GM03348 (cell line): ENCODE results near the gene RNF212.

ENCODE experiments used
- DNase-seq: peaks from one replicate; pipeline ENCODE4 v3.0.0; 2012; ENCODE audit warnings: low spot score

RNF212 gene

DNA sequence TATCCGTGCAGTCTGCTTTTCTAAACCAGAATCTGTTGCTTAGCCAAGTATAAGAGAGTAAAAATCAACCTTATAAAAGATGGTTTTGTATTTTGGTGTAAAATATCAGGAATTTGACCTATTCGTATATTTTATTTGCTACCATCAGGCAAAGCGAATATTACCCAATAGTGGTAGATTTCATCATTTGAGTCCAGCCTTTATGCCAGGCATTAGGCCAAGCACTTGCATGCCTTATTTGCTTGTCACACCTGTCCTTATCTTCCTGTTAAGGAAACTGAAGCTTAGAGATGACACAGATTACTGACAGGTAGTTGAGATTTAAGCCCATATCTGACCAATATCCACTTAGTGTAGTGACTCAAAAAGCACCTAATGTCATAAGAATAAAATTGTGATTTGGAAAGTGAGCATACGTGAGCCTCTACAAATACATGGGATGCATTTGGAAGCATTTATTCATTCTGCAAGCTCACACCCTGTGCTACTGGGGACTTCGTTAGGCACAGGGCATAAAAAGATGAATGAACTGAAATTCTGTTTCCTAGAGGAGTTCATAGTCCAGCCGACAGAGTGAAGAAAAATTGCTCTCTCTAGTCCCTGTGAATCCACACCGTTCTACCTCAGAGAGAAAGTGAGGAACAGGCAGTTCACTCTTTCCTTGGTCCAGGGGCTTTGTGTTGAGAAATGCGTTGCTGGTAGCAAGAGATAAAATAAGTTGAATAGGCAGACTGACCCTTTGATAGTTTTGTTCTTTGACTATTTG lies 2.3 kb upstream of the RNF212 start:
- DNase-seq: no peak

DNA sequence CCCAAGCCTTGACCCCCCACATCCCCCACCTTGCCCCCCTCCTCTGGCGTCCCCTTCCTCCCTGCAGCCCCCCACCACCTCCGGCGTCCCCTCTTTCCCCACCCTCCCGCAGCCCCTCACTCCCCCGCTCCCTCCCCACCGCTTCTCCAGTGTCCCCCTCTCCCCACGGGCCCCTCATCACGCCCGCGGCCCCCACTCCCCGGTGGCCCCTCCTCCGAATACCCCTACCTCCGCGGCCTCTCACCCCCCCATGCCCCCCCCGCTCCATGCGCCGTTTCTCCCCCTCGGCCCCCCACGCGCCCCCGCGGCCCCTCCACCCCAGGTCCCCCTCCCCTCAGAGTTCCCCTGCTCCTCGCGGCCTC lies 562 bp downstream of the RNF212 start:
- DNase-seq: no peak

DNA sequence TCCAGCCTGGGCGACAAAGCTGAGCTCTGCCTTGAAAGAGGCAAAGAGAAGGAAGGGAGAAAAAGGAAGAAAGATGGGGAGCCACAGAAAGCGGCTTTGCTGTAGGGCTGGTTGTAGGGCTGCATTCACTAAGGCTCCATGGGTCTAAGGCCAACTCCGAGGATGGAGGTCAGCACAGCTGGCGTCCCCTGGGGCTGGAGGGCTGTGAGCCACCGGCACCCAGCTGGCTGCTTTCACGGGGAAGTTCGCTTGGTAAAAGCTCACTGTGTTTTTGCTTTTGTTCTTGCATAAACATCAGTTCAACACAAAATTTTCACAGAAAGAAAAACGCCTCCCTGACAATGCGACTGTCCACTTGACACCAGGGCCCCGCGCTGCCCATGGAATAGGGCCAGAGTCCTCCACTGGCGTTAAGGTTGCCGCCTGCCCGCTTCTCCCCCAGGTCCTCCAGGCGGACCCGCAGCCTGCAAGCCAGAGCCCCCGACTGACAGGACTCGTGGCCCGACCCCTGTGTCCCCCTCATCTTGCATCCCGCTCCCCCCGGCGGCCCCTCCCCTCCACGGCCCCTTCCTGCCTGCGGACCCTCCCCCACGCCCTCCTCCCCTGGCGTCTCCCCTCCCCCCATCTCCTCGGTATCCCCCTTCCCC lies 1.1 kb downstream of the RNF212 start:
- DNase-seq: no peak

DNA sequence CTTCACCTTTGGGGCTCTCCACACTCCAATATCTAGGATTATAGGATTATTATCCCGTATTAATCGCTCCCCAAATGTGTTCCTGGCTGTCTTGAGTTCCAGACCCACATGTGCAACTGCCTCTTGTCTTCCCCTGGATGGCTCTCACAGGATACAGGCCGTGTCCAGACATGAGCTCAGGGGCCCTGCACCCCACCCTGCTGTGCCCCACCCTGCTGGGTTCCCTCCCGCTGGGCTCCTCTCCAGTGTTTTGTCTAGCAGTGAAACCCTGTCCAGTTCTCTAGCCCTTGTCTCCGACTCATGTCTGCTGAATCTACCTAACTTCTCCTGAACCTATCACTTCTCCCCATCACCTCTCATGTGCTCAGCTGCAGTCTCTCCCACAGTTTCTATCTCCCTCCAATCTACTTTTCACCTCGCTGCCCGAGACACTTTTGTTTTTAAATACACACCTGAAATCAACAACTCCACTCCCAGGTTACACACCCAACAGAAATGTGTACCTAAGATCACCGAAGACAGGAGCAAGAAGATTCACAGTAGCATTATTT lies 2.0 kb downstream of the RNF212 start:
- no peak for DNase-seq

DNA sequence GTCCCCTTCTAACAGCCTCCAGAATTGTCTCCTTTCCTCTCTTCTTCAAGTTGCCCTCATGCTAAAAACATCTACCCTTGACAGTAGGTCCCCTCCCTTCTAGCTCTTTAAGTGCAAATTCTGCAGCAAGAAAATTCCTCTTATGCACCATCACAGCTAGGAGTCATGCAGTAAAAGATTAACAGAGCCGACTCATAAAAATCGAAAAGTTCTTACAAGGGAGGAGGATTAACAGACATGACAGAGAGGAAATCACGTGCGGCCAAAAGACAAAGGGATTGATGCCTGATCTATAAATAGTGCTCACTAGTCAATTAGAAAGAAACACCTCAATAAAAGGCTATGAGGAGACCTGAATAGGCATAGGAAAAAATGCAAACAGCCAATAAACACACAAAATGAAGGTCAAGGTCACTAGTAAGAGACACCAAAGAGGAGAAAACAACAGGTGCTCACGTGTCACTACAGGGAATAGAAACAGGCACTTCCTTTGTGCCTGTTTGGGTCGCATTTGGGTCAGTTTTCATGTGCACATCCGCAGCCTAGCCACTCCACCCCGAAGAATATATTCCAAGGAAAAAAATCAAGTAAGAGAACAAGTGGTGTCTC lies 3.4 kb downstream of the RNF212 start:
- no peak for DNase-seq

DNA sequence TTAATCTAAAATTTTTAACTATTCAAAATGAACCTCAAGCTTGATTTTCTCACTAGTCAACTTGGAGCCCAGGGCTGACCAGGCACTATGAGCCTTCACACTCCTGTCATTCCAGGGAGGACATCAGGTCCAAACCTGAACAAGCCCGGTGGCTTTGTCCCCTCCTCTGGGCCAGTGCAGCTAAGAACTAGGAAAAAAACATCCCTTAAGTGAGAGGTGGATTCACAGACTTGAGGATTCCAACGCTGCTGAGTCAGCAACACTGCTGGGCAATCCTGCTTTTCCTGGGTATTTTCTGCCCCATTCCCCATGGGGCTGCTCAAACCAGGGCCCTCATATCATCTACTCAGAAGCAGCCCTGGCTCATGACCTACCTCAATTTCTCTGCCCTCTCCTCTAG lies 4.0 kb downstream of the RNF212 start:
- DNase-seq: no peak

DNA sequence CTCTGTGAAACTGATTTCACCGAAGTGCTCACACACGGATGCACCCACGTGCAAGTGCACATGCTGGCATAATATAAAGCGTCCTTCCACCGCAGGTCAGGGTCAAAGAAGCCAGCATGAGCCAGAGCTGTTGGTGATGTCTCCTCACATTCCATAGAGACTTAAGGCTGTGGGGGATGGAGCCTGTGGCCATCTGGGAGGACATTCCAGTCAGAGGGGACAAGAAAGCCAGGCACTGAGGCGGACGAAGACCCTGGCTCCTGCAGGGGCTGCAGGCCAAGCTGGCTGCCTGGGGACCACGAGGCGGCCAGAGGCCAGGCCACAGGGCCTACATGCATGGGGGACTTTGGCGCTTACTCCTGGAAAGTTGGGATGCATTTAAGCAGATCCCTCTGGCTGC lies 7.7 kb downstream of the RNF212 start:
- DNase-seq: no peak

DNA sequence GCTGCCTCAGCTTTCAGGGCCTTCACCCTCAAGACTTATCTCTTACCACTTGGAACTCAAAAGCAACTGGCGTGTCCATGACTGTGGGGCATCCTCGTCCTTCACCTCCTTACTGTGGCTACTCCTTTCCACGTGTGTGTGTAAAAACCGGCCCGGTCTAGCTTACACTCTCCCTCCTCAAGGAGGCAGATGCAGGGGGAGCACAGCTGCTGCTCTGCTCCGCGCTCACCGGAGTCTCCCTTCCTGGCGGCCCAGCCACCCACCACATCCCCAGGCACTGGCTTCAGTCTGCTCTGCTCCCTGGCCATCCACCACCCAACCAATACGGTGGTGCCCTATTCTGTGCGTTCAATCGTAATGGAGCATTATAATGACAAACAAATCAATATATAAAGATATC lies 8.3 kb downstream of the RNF212 start:
- DNase-seq: no peak

DNA sequence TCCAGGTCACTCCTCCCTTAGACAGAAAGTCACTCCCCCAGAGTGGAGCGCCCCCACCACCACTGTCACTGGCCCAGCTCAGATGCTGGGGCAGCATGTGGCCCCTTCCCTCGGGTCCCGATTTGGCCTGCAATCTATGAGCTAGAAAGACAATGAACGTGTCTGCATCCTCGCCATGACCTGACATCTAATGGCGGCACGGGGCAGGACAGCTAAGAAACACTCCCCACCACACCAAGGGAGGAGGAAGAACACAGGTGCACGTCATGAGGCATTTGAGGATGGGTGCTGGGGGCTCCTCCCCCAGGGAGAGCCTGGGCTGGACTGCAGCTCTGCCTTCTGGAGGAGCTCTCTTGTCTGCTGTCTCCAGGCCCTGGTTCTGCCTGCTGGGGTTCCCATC lies 8.7 kb downstream of the RNF212 start:
- DNase-seq: no peak

DNA sequence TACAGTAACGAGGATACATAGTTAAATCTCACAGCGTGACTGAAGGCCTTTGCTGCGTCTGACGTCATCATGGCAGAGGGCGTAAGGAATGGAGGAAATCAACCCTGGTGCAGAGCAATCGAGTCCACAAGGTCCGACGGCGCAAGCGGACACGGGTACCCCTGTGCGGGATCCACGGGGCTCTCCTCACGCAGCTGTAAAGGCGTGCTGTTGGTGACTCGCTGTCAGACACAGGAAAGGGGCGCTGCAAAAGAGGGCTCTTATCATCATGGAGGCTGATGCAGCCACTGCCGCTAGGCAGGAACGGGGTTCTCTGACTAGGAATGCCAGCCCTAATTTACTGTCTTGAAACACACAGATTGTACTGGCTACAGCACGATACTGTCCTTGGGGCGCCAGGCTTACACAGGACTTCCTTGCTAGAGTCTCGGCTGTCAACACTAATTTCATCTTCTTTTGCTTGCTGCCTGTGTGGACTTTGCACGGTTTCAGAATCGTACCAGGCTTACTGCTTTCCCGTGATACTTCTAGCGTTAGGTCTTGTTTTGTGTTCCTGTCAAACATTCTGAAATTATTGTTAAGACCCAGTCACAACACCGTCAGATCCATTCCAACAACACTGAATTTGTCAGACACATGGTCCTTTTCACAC lies 13.6 kb downstream of the RNF212 start:
- no peak for DNase-seq

DNA sequence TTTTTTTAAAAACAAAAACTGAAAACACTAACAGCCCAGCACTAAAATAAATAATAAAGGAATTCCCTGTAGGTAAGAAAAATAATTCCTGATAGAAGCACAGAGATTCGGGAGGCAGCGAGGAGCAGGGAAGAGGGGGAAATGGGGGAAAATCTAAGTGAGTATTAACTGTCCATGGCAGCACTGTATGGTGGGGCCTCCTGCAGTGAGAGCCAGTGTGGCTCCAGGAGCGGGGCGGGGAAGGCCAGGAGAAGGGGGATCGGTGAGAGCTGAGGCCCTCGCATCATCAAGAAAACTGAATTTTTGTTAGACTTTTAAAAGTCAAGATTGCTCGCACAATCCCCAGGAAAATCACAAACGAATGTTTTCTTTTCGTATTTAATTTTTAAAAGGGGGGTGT lies 14.1 kb downstream of the RNF212 start:
- no peak for DNase-seq

DNA sequence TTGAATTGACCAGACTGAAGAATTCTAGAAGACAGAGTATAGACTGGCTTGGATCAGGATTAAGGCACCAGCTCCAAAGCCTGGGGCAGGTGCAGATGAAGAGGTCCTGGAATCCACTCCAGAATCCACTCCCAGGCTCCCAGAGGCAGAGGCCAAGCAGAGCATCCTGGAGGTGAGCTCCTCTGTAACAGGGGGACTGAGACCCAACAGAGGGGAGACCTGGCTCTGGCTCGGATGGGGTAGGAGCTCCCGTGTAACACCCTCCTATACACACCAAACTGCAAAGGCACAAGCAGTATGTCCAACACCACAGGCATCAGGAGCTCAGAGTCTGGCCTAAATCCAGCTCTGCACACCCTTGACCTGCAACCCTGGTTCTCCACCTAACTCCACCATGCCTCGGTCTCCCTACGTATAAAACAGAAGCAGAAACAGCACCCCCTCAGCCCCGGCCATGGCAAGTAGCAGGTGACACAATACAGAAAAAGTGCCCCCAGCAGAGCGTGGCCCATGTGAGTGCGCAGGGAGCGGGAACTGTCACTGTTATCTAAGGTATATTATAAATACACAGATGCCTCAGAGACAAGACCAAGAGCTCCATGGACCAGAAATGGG lies 14.9 kb downstream of the RNF212 start:
- DNase-seq: no peak

DNA sequence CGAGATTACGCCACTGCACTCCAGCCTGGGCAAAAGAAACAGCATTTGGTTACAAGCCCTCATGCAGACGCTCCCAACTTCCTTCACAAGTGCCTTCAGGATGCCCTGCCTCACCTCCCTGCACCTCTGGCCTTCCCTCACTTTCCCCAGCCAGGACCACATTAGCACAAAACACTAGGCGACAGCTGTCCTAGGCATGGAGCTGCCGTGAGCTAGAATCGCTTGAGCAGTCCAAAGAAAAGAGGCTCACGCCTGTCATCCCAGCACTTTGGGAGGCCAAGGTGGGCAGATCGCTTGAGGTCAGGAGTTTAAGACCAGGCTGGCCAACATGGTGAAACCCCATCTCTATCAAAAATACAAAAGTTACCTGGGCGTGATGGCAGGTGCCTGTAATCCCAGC lies 15.8 kb downstream of the RNF212 start:
- DNase-seq: no peak

DNA sequence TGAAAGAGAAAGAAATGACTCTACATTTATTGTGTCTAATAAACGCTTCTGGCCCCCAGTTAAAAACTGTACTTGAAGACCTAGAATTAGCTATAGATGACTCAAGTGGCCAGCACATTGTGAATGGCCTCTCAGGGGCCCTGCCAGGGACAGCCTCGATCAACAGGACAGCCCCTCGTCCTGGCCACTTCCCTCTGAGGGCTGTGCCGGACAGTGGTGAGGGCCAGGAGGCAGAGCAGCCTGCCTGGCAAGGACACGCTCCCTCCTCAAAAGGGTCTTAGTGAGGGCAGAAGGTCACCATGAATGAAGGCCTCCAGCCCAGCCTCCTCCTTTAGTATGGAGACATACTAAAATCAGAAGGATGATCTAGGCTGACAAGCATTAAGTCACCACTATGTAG lies 16.5 kb downstream of the RNF212 start:
- DNase-seq: no peak

DNA sequence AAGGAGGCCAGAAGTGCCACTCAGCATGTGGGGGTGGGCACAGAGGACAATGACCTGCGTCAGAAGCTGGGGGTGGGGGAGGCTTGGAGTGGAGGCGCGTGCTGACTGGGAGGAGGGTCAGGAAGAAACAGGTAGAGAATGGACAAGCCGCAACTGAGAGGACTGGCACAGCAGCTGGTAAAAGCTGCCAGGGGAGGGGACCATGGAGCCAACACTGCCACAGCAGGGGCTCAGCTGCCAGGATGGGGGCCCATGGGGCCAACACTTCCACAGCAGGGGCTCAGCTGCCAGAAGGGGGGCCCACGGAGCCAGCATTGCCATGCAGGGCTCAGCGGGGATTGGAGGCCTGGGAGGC lies 19.1 kb downstream of the RNF212 start:
- DNase-seq: no peak

DNA sequence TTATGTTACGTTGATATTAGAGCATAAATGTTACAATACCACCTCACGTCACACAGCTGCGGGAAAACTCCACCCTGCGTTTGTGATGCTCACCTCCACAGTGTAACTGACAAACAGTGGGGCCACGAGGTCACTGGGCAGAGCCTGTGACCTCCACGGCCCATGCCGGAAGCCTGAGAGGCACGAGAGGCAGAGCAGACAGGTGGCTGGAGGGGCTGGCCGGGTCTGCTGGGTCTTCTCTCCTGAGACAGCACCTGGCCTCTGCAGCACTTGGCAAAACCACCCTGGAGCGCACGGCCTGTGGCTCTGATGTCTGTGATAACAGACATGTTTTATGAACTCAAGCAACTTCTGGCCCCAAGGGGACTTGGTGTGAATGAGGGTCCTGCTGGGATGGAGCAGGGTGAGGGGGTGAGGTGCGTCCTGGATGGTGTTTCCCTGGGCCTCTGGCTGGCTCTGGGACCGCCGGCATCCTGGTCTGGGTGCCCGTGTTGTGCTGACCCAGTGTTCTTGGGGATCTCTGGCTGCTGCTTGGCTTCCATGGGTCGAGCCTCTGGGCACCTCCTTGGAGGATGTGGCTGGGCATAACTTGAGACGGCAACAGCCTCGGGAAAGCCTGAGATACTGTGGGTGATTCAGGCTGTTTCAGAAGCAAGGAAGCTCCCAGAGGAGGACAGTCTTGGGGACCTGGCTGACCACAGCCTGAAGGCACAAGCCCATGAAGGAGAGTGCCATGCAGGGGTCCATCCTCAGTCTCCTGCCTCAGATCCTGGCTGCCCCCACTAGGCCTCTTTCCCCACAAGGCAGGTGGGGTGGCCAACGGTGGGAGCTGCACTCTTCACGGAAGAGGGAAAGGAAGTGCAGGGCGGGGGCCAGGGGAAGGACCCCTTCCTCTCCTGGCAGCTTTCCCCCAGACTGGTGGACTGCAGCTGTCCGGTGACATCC lies 19.7 kb downstream of the RNF212 start:
- DNase-seq: no peak

DNA sequence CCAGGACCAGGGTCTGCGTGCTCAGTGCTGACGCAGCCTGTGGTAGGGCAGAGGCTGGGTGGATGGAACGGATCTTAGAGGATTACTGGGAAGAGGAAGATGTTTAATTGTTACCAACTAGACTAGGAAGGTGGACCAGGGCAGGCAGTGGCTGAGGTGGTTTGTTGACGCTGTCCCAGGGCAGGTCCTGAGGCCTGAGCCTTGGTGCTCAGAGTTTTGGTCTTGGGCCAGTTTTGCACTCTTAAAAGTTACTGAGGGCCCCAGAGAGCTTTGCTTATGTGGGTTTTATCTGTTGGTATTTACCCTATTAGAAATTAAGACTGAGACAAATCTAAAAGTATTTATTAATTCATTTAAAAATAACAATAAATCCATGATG lies 20.4 kb downstream of the RNF212 start:
- DNase-seq: no peak

DNA sequence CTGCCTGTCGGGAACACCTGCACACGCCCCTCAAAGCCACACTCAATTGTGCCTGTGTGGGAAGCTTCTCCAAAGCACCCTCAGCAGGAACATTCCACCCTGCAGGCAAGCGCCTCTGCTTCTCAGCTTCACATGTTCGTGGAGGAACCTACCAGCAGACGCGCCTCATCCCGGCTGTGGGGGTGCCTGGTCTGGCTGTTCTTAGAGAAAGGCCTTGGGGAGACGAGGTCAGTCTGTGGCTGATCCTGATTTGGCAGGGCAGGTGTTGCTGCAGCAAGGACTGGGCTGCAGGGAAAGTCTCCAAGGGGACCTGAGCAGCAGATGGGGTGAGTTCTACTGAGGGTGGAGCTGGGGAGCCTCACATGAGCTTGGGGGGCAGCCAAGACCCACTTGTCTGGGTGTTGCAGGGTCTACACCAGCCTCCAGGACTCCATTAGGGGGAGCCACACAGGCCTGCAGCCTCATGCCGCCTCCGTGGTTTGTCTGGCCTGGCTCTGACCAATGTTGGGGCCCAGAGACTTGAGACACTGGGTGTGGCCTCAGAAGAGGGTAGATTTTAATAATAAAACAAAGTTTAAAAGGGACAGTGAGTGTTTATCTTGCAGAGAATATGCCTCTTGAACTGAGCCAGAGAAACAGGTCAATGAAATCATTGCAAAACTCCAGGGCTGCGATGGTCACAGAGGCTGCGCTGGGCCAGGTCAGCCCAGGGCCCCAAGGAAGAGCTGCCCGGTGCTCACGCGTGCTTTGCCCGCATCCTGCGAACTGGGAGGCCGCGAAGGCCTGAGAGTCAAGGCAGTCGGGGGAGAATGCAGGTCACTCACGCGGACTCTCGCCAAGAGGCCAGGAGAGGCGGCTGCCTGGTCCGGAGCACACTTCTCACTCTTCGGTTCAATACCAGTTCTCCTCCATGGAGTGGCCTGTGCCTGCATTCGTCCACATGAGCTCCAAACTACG lies 21.1 kb downstream of the RNF212 start:
- no peak for DNase-seq

DNA sequence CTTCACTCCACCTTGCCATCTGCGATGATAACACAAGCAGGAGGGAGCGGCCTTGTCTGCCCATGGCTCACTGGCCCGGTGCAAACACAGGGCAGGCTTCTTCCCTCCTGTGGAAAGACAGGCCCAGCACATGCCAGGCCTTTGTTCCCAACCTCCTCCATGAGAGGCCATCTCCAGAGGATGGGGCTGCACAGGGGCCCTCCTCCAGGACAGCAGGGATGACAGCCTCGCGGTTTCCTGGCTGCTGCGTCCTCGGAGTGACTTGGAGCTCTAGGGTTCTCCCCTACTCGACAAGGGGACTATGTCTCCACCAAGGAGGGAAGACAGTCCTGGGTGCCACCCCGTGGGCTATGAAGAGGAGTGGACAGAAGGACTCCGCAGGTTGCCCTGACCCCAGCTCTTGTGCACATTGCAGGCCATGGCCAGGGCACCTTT lies 21.8 kb downstream of the RNF212 start:
- DNase-seq: no peak
